Tibial artery (tissue), 4 donors: ENCODE measurements around the gene SDF4.

Experiments used
- DNase-seq, 2 donors: peaks; one replicate each; pipeline ENCODE4 v3.0.0-alpha.2; 2019
- H3K27ac ChIP-seq, 2 donors: fragments of 200-600 bp; sonication (generic) in 1 of 2; 1 replicate in 1 of 2; 2 replicates in 1 of 2; pipeline ENCODE4 v1.5.1; 2018 to 2019; ENCODE audit warnings: mild to moderate bottlenecking in 1 of 2
- H3K27me3 ChIP-seq, 2 donors: fragments of 200-600 bp; sonication (generic) in 1 of 2; one replicate each; pipeline versions ENCODE4 v1.5.1 to v1.6.0; 2016 to 2019
- H3K36me3 ChIP-seq, 3 donors: fragments of 200-600 bp; sonication (generic) in 2 of 3; one replicate each; pipeline ENCODE4 v1.5.1; 2016 to 2019; ENCODE audit warnings: mild to moderate bottlenecking in 2 of 3
- H3K4me1 ChIP-seq, 4 donors: fragments of 200-600 bp; sonication (generic) in 2 of 4; 1 replicate in 3 of 4; 2 replicates in 1 of 4; pipeline ENCODE4 v1.5.1; 2016 to 2019
- H3K4me3 ChIP-seq, 2 donors: fragments of 200-600 bp; sonication (generic) in 1 of 2; 1 replicate in 1 of 2; 2 replicates in 1 of 2; pipeline ENCODE4 v1.5.1; 2018 to 2019; ENCODE audit warnings: mild to moderate bottlenecking in 2 of 2
- H3K9me3 ChIP-seq, 3 donors: fragments of 200-600 bp; sonication (generic) in 1 of 3; one replicate each; pipeline ENCODE4 v1.5.1; 2016 to 2019
- CTCF ChIP-seq, 2 experiments: fragments of 200-600 bp in 1 of 2; fragments of 450-650 bp in 1 of 2; IDR thresholded peaks; one replicate each; pipeline ENCODE4 v1.5.1; 2017 to 2019; ENCODE audit warnings: antibody characterized with exemption in 2 of 2, mild to moderate bottlenecking in 1 of 2, moderate library complexity in 1 of 2
- intact Hi-C: fragments of 100-400 bp; cut with DNase I; formaldehyde crosslinking; loops from one replicate; pipeline ENCODE4 v1.15.0; 2023; ENCODE audit warnings: low total_unique reads

SDF4 gene

GRCh38 chr1:1259119-1259488, 27.3 kb upstream of the SDF4 start:
- no peaks in the 10 kb centered on the region for H3K9me3 ChIP-seq
- H3K27me3 ChIP-seq, result no peaks in the 10 kb centered on the region
- intact Hi-C loops, result no loop called here
- H3K4me1 ChIP-seq, result no peaks in the 10 kb centered on the region
- H3K27ac ChIP-seq, result no peak overlapping the region
- H3K36me3 ChIP-seq, result peaks cover 70 to 90% (median 86%) of the 10 kb centered on the region in 3 donors
- H3K4me3 ChIP-seq, result no peak overlapping the region
- TF ChIP-seq CTCF (IDR thresholded peaks at IDR 0.05), result no peak
- no peak for DNase-seq

- no peak overlapping the region for H3K27ac ChIP-seq
- no peak for DNase-seq
- H3K36me3 ChIP-seq, result peaks cover 58 to 90% (median 81%) of the 10 kb centered on the region in 3 donors
- no peak for TF ChIP-seq CTCF (IDR thresholded peaks at IDR 0.05)
- no peak overlapping the region for H3K4me3 ChIP-seq
- H3K27me3 ChIP-seq, result no peaks in the 10 kb centered on the region
- no peaks in the 10 kb centered on the region for H3K9me3 ChIP-seq
- intact Hi-C loops, result no loop called here
- H3K4me1 ChIP-seq, result no peaks in the 10 kb centered on the region
Measured at GRCh38 chr1:1256956-1257871, 25.4 kb upstream of the SDF4 start.

- Histone ChIP-seq H3K4me1 (no peaks in the 10 kb centered on the region), H3K9me3 (no peaks in the 10 kb centered on the region), H3K27ac (no peak overlapping the region), H3K27me3 (no peaks in the 10 kb centered on the region), H3K4me3 (no peak overlapping the region), H3K36me3 (peaks cover 44 to 90% (median 70%) of the 10 kb centered on the region in 3 donors)
- intact Hi-C loops, result no loop called here
- no peak for DNase-seq
- no peak for TF ChIP-seq CTCF (IDR thresholded peaks at IDR 0.05)
Measured at GRCh38 chr1:1255611-1256010, 23.8 kb upstream of the SDF4 start.

- Histone ChIP-seq H3K9me3 (no peaks in the 10 kb centered on the region), H3K27me3 (no peaks in the 10 kb centered on the region), H3K36me3 (peaks cover 39 to 86% (median 67%) of the 10 kb centered on the region in 3 donors), H3K4me1 (no peaks in the 10 kb centered on the region), H3K4me3 (no peak overlapping the region), H3K27ac (no peak overlapping the region)
- TF ChIP-seq CTCF (IDR thresholded peaks at IDR 0.05), result no peak
- intact Hi-C loops, result no loop called here
- DNase-seq, result no peak
Measured at GRCh38 chr1:1255078-1255477, 23.3 kb upstream of the SDF4 start.

- DNase-seq, result no peak
- intact Hi-C loops, result no loop called here
- H3K36me3 ChIP-seq, result peaks cover 37 to 82% (median 64%) of the 10 kb centered on the region in 3 donors
- no peak overlapping the region for H3K4me3 ChIP-seq
- H3K4me1 ChIP-seq, result no peaks in the 10 kb centered on the region
- TF ChIP-seq CTCF (IDR thresholded peaks at IDR 0.05), result no peak
- H3K27me3 ChIP-seq, result no peaks in the 10 kb centered on the region
- no peaks in the 10 kb centered on the region for H3K9me3 ChIP-seq
- H3K27ac ChIP-seq, result no peak overlapping the region
Measured at GRCh38 chr1:1254667-1254998, 22.8 kb upstream of the SDF4 start.
